Subcutaneous adipose tissue (tissue), 4 donors: ENCODE data around the gene DNAH9. TPM values are rescaled to one million over a fixed set of nuclear protein-coding genes. Genes with fewer than 3 reads are reported as not detected.

Experiments
- total RNA-seq, 4 donors: library from RNA; depleted of rRNA; stranded (reverse); fragments of >200 nt; gene quantifications; one replicate each; pipeline ENCODE4 v1.1.0, GENCODE V29; 2016
- TF ChIP-seq, protein P1 (sequence below): fragments of 450-650 bp; IDR thresholded peaks from one replicate; pipeline ENCODE4 v1.5.1; 2016; ENCODE audit warnings: low read depth, mild to moderate bottlenecking, control low read depth, antibody characterized with exemption, moderate library complexity

The DNAH9 gene
- total RNA-seq, 4 donors from 2014 or later = 1.5 to 8.9 (median 4.1) TPM

DNA sequence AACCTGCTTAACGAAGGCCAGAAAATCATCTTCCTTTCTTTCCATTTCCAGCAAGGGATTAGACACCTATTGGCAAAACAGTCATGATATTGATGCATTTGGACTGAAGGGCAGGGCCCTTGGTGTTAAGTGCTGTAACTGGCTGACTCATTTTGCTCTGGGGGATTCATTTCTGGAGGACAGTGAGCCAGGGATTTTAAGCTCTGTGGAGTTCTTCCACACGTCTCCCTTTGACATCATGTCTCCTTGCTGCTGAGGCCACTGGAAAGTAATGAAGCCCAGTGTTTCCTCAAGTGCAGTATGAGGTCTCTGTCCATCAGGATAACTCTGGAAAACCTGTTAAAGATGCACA, 42.2 kb downstream of the DNAH9 start:
- TF ChIP-seq, protein P1, sequence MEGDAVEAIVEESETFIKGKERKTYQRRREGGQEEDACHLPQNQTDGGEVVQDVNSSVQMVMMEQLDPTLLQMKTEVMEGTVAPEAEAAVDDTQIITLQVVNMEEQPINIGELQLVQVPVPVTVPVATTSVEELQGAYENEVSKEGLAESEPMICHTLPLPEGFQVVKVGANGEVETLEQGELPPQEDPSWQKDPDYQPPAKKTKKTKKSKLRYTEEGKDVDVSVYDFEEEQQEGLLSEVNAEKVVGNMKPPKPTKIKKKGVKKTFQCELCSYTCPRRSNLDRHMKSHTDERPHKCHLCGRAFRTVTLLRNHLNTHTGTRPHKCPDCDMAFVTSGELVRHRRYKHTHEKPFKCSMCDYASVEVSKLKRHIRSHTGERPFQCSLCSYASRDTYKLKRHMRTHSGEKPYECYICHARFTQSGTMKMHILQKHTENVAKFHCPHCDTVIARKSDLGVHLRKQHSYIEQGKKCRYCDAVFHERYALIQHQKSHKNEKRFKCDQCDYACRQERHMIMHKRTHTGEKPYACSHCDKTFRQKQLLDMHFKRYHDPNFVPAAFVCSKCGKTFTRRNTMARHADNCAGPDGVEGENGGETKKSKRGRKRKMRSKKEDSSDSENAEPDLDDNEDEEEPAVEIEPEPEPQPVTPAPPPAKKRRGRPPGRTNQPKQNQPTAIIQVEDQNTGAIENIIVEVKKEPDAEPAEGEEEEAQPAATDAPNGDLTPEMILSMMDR = no peak

DNA sequence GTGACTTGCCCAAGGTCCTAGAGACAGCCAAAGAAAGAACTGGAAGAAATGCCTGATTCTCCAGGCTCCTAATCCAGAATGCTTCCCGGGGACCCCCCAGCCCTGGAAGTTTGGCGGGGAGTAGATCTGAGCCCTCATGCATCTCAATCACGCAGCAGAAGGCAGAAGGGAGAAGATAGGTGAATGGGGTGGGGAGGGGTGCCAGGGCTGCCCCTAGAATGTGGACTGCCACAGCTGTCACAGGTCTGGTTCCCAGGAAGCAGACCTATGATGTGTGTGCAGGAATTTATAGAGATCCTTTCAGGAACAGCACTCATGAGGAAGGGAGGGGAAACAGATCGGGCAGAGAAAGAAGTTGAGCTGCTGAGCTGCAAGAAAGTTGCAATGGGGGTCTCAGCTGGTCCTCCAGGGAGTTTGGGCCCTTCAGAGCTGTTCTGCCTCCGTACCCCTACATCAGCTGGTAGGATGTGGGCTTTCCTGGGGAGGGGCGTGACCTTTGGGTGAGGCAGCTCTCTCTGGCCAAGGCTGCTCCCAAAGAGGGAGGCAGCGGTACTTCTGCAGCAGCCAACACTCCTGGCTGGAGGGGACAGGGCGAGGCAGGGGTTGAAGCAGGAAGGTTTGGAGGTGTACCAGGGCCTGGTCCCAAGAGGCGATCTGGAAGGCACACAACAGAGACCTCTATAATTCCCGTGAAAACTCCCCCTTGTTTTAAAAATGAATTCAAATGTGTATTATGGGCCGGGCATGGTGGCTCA, 43.4 kb downstream of the DNAH9 start:
- TF ChIP-seq, protein P1 = no peak

DNA sequence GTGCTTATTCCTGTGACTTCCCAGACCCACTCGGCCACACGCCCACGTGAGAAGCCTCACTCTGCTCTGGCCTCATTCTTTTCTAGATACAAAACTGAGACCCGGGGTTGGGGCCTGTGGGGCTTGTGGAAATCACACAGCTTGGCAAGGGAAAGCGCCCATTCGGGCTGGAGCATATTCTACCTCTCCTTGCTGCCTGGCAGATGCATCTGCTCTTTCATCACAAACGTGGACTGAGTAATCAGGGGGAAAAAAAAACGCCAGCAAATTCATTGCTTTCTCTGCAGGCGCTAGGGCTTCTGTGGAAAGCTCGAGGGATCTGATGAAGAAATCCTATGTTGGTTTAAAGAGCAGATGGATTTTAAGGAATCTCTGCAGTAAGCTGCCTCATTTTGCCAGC, 44.4 kb downstream of the DNAH9 start:
- TF ChIP-seq, protein P1 = no peak

DNA sequence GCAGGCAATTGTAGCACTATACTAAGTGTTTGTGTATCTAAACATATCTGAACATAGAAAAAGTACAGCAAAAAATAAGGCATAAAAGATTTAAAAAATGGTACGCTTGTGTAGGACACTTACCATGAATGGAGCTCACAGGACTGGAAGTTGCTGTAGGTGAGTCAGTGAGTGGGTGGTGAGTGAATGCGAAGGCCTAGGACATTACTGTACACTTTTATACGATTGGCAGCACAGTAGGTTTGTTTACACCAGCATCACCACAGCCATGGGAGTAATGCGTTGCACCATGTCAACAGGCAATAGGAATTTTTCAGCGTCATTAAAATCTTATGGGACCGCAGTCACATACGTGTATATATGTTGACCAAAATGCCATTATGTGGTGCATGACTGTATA, 45.6 kb downstream of the DNAH9 start:
- TF ChIP-seq, protein P1 = no peak

DNA sequence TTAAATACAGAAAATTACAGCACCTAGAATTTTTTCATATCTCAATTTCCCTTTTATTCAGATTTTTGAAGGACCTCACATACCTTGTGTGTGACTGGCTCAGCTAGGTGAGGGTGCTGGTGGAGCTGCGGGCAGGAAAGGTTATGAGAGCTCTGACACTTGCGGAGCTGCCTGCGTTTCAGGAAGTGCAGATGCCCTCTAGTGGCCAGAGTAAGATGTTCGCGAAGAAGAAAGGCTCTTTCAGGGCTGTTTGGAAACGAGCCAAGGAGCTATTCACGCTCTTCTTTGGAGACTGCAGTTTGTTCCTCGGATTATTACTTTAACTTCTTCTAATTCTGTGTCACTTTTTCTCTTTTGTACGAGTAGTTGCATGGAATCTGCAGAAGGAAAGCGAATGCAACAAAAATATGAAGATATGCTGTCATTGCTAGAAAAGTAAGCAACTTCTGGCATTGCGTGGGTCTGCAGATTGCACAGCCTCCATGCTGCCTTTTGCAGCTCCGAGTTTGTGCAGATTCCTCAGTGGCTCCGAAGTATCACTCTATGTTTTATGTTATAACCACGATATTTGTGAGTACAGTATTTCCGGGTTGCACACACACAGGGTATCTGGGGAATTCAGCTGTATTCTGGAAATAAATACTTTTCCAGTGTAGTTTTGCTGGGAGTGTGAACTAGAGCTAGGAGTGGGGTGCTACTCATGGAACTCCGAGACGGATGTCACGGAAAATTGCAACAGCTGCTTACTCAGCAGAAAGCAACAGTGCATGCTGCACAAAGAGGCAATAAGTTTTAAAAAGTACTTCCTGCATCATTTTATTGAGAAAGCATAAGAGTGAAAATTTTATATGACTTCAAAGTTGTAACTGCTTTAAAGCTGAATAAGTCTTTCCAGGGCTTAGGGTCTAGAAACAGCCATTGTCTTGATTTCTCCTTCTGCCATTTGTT, 46.3 kb downstream of the DNAH9 start:
- TF ChIP-seq, protein P1 = no peak

DNA sequence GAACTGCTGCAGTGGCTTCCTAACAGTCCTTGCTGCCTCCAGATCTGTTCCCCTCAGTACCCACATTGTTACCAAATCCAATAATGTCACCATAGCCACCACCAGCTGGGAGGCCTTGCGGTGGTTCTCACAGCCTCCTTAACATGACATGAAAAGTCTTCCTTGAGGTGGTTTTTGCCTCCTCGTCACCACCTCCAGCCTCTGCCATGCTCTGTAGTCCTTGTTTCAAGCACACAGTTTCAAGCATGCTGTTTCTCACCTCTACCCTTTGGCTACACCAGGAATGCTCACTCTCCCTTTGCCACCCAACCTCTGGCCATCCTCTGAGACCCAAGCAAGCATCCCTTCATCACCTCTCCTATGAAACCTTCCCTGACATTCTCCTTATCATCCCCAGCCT, 47.2 kb downstream of the DNAH9 start:
- TF ChIP-seq, protein P1 = no peak

DNA sequence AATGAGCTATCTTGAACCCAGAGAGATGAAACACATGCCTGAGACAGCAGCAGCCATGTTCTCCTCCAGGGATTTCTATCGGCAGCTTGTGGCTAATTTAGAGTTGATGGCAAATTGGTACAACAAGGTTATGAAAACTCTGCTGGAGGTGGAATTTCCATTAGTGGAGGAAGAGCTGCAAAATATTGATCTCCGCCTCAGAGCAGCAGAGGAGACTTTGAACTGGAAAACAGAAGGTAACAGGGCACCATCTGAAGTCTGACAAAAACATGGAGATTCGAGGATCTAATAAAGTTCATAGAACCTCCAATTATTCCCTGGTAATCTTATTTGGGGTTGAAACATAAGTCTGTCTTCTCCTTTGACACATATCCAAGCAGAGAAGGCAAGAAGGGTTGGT, 52.8 kb downstream of the DNAH9 start:
- TF ChIP-seq, protein P1 = no peak
